Inflammatory macrophage (primary cell): ENCODE data around the gene TEX54.
A peak's percentile ranks its signal among the peaks of the same experiment; 100 is the strongest.

Experiments
- DNase-seq, 2 donors: peaks; one replicate each; pipeline ENCODE4 v3.0.0-alpha.2; 2020 to 2022

TEX54 gene

DNA sequence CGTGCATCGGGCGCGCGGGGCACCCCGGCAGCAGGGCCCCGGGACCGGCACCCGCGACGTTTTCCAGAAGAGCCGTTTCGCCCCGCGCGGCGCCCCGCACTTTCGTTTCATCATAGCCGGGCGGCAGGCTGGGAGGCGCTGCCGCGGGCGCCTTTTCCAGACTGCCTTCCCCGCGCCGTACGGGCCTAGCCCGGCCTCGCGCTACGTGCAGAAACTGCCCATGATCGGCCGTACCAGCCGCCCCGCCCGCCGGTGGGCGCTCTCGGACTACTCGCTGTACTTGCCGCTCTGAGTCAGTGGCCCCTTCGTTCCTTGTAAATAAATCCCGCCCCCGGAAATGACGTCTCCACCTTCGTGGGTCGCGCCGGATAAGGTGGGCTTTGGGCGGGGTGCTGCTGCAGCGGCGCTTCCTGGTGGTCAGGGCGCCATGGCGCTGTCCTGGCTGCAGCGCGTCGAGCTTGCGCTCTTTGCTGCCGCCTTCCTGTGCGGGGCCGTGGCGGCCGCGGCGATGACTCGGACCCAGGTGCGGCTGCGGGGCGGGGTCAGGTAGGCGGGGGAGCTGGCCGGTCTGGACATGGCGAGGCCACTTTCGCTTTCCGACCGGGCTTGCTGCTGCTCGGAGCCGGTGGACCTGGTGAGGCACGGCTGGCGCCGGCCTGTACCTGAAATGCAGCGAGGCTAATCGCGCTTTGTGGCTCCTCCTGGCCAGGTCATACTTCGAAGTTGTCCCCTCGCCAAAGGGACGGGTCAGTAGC lies 45.5 kb downstream of the TEX54 start, which contains the start of gene TMEM179B:
TSS of gene TMEM179B (plus strand) at position 398 of the 755 bp plus-strand sequence. CDS start at position 428, 30 bp downstream.
- DNase-seq = peak; percentile 99 to 100

GRCh38 chr11:62786318-62787004 lies 46.2 kb downstream of the TEX54 start:
- peak; percentile 89 to 91 for DNase-seq

DNA sequence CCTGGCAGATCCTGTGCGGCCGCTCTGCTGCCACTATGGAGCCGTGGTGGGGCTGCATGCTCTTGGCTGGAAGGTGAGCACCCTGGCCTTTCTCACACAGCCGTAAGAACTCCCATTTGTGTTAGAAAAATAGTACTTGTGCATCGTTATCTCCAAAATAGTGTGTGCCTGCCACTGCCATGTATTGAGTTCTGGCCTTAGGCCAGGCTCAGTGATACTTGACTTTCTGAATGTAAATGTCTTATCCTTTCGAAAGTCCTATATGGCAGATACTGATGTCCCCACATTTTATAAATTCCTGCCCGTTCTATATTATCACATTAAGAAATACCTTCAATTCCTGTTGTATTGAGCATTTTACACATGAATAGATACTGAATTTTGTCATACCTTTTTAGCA lies 49.9 kb downstream of the TEX54 start:
- no peak for DNase-seq
